GM13976 (cell line): ENCODE measurements around the gene ANKRD44.

Source experiments
- DNase-seq: peaks from one replicate; pipeline ENCODE4 v3.0.0; 2012; ENCODE audit warnings: low spot score
- in situ Hi-C: fragments of 300-500 bp; cut with MboI; formaldehyde crosslinking; loops from one replicate; pipeline ENCODE4 v1.12.0; 2022; ENCODE audit warnings: low sequenced_read_pairs, mixed read lengths, inconsistent platforms; ENCODE audit not compliant: unreplicated experiment
- TF ChIP-seq, protein P1 (sequence below): IDR thresholded peaks from 2 replicates; pipeline ENCODE4 v1.5.1; 2012; ENCODE audit warnings: borderline replicate concordance, mild to moderate bottlenecking; ENCODE audit not compliant: insufficient read depth; ENCODE audit errors: extremely low read depth, missing control alignments, control extremely low read depth

The ANKRD44 gene

DNA sequence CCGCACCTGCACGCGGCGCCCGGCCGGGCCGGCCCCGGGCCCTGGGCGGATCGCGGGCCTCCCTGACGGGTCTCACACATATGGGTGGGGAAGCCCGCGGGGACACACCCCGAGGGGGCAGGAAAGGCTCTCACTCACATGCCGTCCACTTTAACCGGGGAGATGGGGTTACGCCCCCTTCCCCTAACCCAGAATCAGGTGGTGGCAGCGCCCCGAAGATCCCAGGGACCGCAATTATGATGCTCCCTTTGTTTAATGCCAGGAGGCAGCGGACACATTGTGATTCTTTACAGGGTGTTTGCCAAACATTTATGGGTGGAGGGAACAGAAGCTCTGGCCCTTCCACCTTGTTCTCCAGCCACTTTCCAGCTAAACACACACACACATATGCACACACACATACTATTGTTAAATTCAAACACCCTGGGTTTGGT lies 424 bp upstream of the ANKRD44 start:
- TF ChIP-seq, protein P1, sequence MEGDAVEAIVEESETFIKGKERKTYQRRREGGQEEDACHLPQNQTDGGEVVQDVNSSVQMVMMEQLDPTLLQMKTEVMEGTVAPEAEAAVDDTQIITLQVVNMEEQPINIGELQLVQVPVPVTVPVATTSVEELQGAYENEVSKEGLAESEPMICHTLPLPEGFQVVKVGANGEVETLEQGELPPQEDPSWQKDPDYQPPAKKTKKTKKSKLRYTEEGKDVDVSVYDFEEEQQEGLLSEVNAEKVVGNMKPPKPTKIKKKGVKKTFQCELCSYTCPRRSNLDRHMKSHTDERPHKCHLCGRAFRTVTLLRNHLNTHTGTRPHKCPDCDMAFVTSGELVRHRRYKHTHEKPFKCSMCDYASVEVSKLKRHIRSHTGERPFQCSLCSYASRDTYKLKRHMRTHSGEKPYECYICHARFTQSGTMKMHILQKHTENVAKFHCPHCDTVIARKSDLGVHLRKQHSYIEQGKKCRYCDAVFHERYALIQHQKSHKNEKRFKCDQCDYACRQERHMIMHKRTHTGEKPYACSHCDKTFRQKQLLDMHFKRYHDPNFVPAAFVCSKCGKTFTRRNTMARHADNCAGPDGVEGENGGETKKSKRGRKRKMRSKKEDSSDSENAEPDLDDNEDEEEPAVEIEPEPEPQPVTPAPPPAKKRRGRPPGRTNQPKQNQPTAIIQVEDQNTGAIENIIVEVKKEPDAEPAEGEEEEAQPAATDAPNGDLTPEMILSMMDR, result no peak
- in situ Hi-C loops, result no loop called here
- DNase-seq, result no peak

DNA sequence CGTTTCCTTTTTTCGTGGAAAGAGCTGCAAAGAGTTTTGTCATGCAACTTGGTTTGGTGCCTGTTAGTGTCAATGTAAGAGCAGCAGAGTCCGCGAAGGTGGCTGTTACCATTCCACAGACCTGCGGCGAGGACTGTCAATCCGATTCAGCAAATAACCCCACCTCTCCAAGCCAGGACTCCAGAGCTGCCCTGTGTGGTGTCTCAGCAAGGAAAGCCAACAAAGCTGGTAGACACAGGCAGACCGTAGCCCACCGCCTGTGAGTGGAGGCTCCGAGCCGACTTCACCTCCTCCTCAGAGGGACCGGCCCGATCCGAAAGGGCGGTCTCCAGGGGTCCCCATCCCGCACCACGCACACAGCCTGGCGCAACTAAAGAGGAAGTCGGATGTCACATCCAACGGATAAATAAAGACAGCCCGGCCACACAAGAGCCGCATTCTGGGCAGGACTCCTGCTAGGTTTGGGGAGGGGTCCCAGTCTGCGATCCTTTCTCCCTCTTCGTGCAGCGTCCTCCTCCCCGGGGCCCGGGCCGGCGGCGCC lies 819 bp downstream of the ANKRD44 start:
- TF ChIP-seq, protein P1, result no peak
- DNase-seq, result peak; percentile 41
- in situ Hi-C loops, result loop anchor here (5.0 kb wide), 1 partner anchor 102 kb away; no protein-coding TSS in a partner anchor

DNA sequence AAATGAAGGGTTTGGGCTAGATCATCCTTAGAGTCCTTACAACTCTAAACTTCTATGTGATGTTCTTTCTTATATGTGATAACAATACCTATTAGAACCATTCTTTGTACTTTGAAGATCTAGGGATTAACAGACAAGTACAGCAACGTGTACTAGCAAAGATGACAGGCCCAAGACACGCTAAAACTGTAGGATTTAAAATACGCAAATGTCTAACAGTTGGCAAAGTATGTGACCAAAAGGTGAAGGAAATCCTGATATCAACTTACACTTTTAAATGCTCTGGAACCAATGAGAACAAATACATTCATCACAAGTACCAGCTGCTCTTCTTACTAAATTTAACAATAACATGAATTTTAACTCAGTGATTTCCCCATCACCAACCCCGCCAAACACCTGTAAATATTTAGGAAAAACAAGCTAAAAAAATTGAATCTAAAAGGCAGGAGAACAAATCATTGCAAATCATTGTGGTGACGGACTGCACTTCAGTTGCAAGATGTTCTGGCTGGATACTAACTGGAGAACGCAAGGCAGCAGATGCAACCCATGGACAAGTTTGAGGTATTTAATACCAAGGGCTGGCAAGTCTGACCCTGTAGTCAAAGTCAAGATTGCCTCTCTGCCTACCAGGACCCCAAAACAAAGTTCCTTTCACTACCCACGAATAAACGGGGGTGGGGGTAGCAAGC lies 1.4 kb downstream of the ANKRD44 start:
- in situ Hi-C loops, result loop anchor here (5.0 kb wide), 1 partner anchor 102 kb away; no protein-coding TSS in a partner anchor
- TF ChIP-seq, protein P1, result no peak
- no peak for DNase-seq

DNA sequence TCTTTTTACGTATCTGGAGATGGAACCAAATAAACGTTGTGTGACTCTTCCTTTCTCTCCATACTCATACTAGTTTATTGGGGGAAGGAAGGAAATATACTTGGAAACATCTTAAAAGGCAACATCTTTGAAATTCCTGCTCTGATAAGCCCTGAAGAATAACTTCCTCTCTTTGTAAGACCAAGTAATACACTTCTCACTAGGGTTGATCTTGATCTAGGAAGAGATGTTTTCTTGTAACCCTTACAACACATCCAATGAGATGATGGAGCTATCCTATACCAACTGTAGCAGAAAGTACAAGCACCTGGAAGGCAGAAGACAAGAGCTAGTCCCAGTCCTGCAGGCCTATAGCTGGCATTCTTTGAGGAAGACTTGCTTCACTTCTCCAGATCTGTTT lies 2.0 kb downstream of the ANKRD44 start:
- TF ChIP-seq, protein P1, result no peak
- in situ Hi-C loops, result loop anchor here (5.0 kb wide), 1 partner anchor 101 kb away; no protein-coding TSS in a partner anchor

DNA sequence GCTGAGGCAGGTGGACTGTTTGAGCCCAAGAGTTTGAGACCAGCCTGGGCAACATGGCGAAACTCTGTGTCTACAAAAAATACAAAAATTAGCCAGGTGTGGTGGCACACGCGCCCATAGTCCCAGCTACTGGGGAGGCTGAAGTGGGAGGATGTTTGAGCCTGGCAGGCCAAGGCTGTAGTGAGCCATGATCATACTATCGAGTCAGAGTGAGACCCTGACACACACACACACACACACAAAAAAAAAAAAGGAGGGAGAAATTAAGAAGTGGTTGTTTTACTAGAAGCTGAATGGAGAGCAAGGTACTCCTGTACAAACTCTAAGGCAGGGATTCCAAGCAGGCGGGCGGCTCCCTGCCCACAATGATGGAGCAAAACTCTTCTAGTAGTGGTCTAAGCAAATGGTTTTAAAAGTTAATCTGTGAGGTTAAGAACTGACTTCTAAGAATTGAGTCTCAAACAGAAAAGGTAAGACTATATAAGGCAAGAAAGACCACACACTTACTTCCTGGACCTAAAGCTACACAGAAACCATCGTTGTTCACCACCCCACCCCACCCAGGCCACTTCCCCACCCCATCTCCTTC lies 2.6 kb downstream of the ANKRD44 start:
- TF ChIP-seq, protein P1, result no peak
- in situ Hi-C loops, result loop anchor here (5.0 kb wide), 1 partner anchor 101 kb away; no protein-coding TSS in a partner anchor
- DNase-seq, result peak; percentile 49

More for the DNA sequence above, 2.0 kb downstream of the ANKRD44 start:
- DNase-seq, result no peak

DNA sequence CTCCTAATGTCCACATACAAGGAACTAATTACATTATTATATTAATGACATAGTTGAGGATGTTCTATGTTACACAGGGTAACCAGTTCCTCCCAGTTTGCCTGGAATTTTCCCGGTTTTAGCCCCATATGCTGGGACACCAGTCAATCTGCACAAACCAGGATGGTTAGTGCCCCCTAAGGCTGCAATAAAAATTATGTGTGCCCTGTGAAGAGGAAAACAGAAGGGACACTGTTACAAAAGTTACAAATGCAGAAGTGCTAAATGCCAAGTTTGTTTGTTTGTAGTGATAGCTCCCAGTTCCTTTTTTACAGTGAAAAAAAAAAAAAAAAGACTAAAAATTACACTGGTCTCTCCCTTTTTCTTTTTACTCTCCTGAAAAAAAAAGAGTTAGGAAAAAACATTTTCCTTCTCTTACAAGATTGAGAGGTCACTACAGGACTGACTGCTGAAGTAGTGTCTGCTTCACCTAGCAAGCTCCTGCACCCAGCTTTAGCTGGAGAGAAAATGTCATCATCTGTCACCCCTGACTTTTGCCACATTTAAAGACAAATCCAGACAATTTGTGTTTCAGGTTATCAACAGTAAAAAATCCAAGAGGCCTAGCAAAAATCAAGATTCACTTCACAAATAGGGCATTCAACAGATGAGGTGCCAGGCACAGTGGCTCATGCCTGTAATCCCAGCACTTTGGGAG lies 3.2 kb downstream of the ANKRD44 start:
- in situ Hi-C loops, result loop anchor here (5.0 kb wide), 1 partner anchor 100 kb away; no protein-coding TSS in a partner anchor
- no peak for DNase-seq
- TF ChIP-seq, protein P1, result peak; percentile 11
